Measurements from ENCODE around the gene IFNLR1. TPM values are rescaled to one million over a fixed set of nuclear protein-coding genes. Genes with fewer than 3 reads are reported as not detected.

IFNLR1 gene
- total RNA-seq, 4 donors from 2014 or later: 2.0 to 7.4 (median 5.0) TPM

GRCh38 chr1:24191860-24192259 is 4.8 kb upstream of the IFNLR1 start:
- Histone ChIP-seq H3K4me3 (no peak overlapping the region), H3K36me3 (no peaks in the 10 kb centered on the region), H3K9me3 (no peaks in the 10 kb centered on the region), H3K27me3 (no peaks in the 10 kb centered on the region), H3K27ac (peak overlapping the region in 1 of 4 donors; percentile 18), H3K4me1 (peaks cover 19 to 20% of the 10 kb centered on the region in 2 donors)
- DNase-seq (no peak), ATAC-seq (peak in 1 of 2 donors; percentile 45)
- in situ Hi-C loops (cut with MboI; ENCODE audit: low sequenced_read_pairs in 4 of 4) (no loop called here), intact Hi-C loops (cut with DNase I; ENCODE audit: low total_unique reads) (no loop called here)
- TF ChIP-seq CTCF (IDR thresholded peaks at IDR 0.05 in 4 of 5, conservative IDR thresholded peaks at IDR 0.05 in 1 of 5) (no peak), POLR2A (IDR thresholded peaks at IDR 0.05) (no peak)

GRCh38 chr1:24190983-24191461 is 3.9 kb upstream of the IFNLR1 start:
- Histone ChIP-seq H3K36me3 (no peaks in the 10 kb centered on the region), H3K27me3 (no peaks in the 10 kb centered on the region), H3K4me3 (no peak overlapping the region), H3K27ac (peak overlapping the region in 1 of 4 donors; percentile 18), H3K4me1 (peaks cover 19 to 23% of the 10 kb centered on the region in 2 donors), H3K9me3 (no peaks in the 10 kb centered on the region)
- in situ Hi-C loops (cut with MboI; ENCODE audit: low sequenced_read_pairs in 4 of 4): no loop called here
- no peak for DNase-seq
- TF ChIP-seq POLR2A (IDR thresholded peaks at IDR 0.05): no peak
- TF ChIP-seq CTCF (IDR thresholded peaks at IDR 0.05 in 4 of 5, conservative IDR thresholded peaks at IDR 0.05 in 1 of 5): no peak
- intact Hi-C loops (cut with DNase I; ENCODE audit: low total_unique reads): no loop called here
- no peak for ATAC-seq

- intact Hi-C loops (cut with DNase I; ENCODE audit: low total_unique reads) (no loop called here), in situ Hi-C loops (cut with MboI; ENCODE audit: low sequenced_read_pairs in 4 of 4) (no loop called here)
- no peak overlapping the region for H3K4me3 ChIP-seq
- DNase-seq (no peak), ATAC-seq (no peak)
- TF ChIP-seq CTCF (IDR thresholded peaks at IDR 0.05 in 4 of 5, conservative IDR thresholded peaks at IDR 0.05 in 1 of 5) (no peak), POLR2A (IDR thresholded peaks at IDR 0.05) (no peak)
- H3K27me3 ChIP-seq: no peaks in the 10 kb centered on the region
- H3K27ac ChIP-seq: peak overlapping the region in 2 of 4 donors; percentile 45 to 64
- H3K36me3 ChIP-seq: no peaks in the 10 kb centered on the region
- no peaks in the 10 kb centered on the region for H3K9me3 ChIP-seq
- peaks cover 19 to 23% of the 10 kb centered on the region in 2 donors for H3K4me1 ChIP-seq
Observed at GRCh38 chr1:24189528-24189927, 2.4 kb upstream of the IFNLR1 start.

GRCh38 chr1:24186711-24186992 is 437 bp downstream of the IFNLR1 start:
- in situ Hi-C loops (cut with MboI; ENCODE audit: low sequenced_read_pairs in 4 of 4): no loop called here
- peak overlapping the region; percentile 72 to 81 (median 78) for H3K27ac ChIP-seq

More at GRCh38 chr1:24186711-24186992, 437 bp downstream of the IFNLR1 start:
- Histone ChIP-seq H3K9me3 (no peaks in the 10 kb centered on the region), H3K27me3 (no peaks in the 10 kb centered on the region), H3K36me3 (no peaks in the 10 kb centered on the region), H3K4me1 (peaks cover 19 to 23% of the 10 kb centered on the region in 2 donors), H3K4me3 (peak overlapping the region; percentile 61 to 67 (median 64))
- ATAC-seq (no peak), DNase-seq (no peak)
- no peak for TF ChIP-seq POLR2A (IDR thresholded peaks at IDR 0.05)
- TF ChIP-seq CTCF (IDR thresholded peaks at IDR 0.05 in 4 of 5, conservative IDR thresholded peaks at IDR 0.05 in 1 of 5): no peak
- intact Hi-C loops (cut with DNase I; ENCODE audit: low total_unique reads): no loop called here

Measured in gastrocnemius medialis (tissue), 4 donors.